A549 (cell line): ENCODE data around the gene TPM2. TPM values are rescaled to one million over a fixed set of nuclear protein-coding genes. Genes with fewer than 3 reads are reported as not detected.

Source experiments
- ATAC-seq, 2 experiments: fragments of 200-7000 bp in 1 of 2; fragments of >200 bp in 1 of 2; cut with Nextera tagmentation in 1 of 2; cut with Tn5 transposase in 1 of 2; 3 replicates each; pipeline versions ENCODE4 v1.8.0 to v1.9.1; 2018 to 2020; ENCODE audit warnings: mild to moderate bottlenecking in 1 of 2, moderate library complexity in 1 of 2
- CTCF ChIA-PET: fragments of 300-600 bp; sonication (Branson Sonifier 250); formaldehyde crosslinking; extraction: SDS; loops from one replicate; lab custom pipeline; 2021; ENCODE audit warnings: antibody characterized with exemption, inconsistent platforms; lab: Yijun Ruan, JAX
- POLR2A ChIA-PET: fragments of 350-600 bp; formaldehyde crosslinking; extraction: SDS; loops from one replicate; lab custom pipeline; 2021; ENCODE audit warnings: antibody characterized with exemption, inconsistent platforms; lab: Yijun Ruan, JAX
- DNase-seq, 2 experiments: peaks; one replicate each; pipeline versions ENCODE4 v3.0.0 to v3.0.0-alpha.2; 2011 to 2016; ENCODE audit warnings: low read depth in 1 of 2, low spot score in 1 of 2
- FAIRE-seq: peaks from 2 replicates; lab custom pipeline; 2011; peaks lifted over from hg19 to GRCh38; lab: Jason Lieb, UNC
- H3K27ac ChIP-seq, 2 experiments: fragments of >200 bp; sonication (Bioruptor Twin); formaldehyde crosslinking; 3 replicates each; pipeline ENCODE4 v1.5.1; 2016 to 2017
- H3K4me1 ChIP-seq: fragments of >200 bp; sonication (Bioruptor Twin); formaldehyde crosslinking; 3 replicates; pipeline ENCODE4 v1.6.1; 2016
- H3K4me2 ChIP-seq: fragments of >200 bp; sonication (Bioruptor Twin); formaldehyde crosslinking; 3 replicates; pipeline ENCODE4 v1.6.1; 2016
- H3K4me3 ChIP-seq: fragments of >200 bp; sonication (Bioruptor Twin); formaldehyde crosslinking; 3 replicates; pipeline ENCODE4 v1.5.1; 2016
- H3K9me3 ChIP-seq: fragments of >200 bp; sonication (Bioruptor Twin); formaldehyde crosslinking; 3 replicates; pipeline ENCODE4 v1.6.1; 2016
- BCL3 ChIP-seq: fragments of >200 bp; sonication (Bioruptor Twin); formaldehyde crosslinking; IDR thresholded peaks from 3 replicates; pipeline ENCODE4 v1.6.1; 2016
- CHD4 ChIP-seq: fragments of 200-600 bp; sonication (generic); IDR thresholded peaks from 2 replicates; pipeline ENCODE4 v1.6.1; 2016; ENCODE audit warnings: antibody characterized with exemption, mild to moderate bottlenecking, borderline replicate concordance
- E2F6 ChIP-seq: IDR thresholded peaks from 2 replicates; pipeline ENCODE4 v1.6.1; 2012; ENCODE audit warnings: low read depth, borderline replicate concordance
- GATA3 ChIP-seq: IDR thresholded peaks from 2 replicates; pipeline ENCODE4 v1.6.1; 2012; ENCODE audit warnings: borderline replicate concordance
- HEYL ChIP-seq: fragments of 250-450 bp; sonication (Bioruptor Pico); IDR thresholded peaks from 2 replicates; pipeline ENCODE4 v1.8.0; 2021; ENCODE audit warnings: mild to moderate bottlenecking, moderate library complexity
- HOXA7 ChIP-seq: fragments of 250-450 bp; sonication (Bioruptor Pico); IDR thresholded peaks from 2 replicates; pipeline ENCODE4 v1.5.0; 2020; ENCODE audit warnings: mild to moderate bottlenecking, moderate library complexity
- JUN ChIP-seq, 2 experiments: fragments of >200 bp; sonication (Bioruptor Twin); formaldehyde crosslinking; IDR thresholded peaks; 2 replicates in 1 of 2; 3 replicates in 1 of 2; pipeline ENCODE4 v1.6.1; 2016 to 2017
- JUNB ChIP-seq: fragments of >200 bp; sonication (Bioruptor Twin); formaldehyde crosslinking; IDR thresholded peaks from 2 replicates; pipeline ENCODE4 v1.6.1; 2016
- MAX ChIP-seq: IDR thresholded peaks from 2 replicates; pipeline ENCODE4 v1.6.1; 2012
- NPAS2 ChIP-seq: fragments of 250-450 bp; sonication (Bioruptor Pico); IDR thresholded peaks from 2 replicates; pipeline ENCODE4 v1.8.0; 2022; ENCODE audit warnings: mild to moderate bottlenecking, moderate library complexity, borderline replicate concordance
- PBX3 ChIP-seq: IDR thresholded peaks from 2 replicates; pipeline ENCODE4 v1.6.1; 2012
- PHF8 ChIP-seq: fragments of 200-600 bp; sonication (generic); IDR thresholded peaks from 2 replicates; pipeline ENCODE4 v1.6.1; 2016; ENCODE audit warnings: low read depth, mild to moderate bottlenecking, antibody characterized with exemption, moderate library complexity, borderline replicate concordance
- POLR2A ChIP-seq: IDR thresholded peaks from 2 replicates; pipeline ENCODE4 v1.6.1; 2012; ENCODE audit warnings: mild to moderate bottlenecking, low read length
- REST ChIP-seq: fragments of 200-600 bp; sonication (generic); IDR thresholded peaks from 2 replicates; pipeline ENCODE4 v1.6.1; 2016; ENCODE audit warnings: antibody characterized with exemption, mild to moderate bottlenecking, moderate library complexity
- SMC3 ChIP-seq: fragments of >200 bp; sonication (Bioruptor Twin); formaldehyde crosslinking; IDR thresholded peaks from 3 replicates; pipeline ENCODE4 v1.6.1; 2018; ENCODE audit warnings: inconsistent platforms
- TP53 ChIP-seq: fragments of 250-450 bp; sonication (Bioruptor Pico); IDR thresholded peaks from 2 replicates; pipeline ENCODE4 v1.5.0; 2021; ENCODE audit warnings: mild to moderate bottlenecking, moderate library complexity
- USF2 ChIP-seq: fragments of 450-650 bp; IDR thresholded peaks from 2 replicates; pipeline ENCODE4 v1.6.1; 2014; ENCODE audit warnings: antibody characterized with exemption
- ZNF302 ChIP-seq: fragments of 250-450 bp; sonication (Bioruptor Pico); IDR thresholded peaks from 2 replicates; pipeline ENCODE4 v1.9.0; 2021; ENCODE audit warnings: inconsistent platforms, mild to moderate bottlenecking, moderate library complexity
- WGBS: methylation state at CpG from one replicate; pipeline ENCODE4 v1.1.6; 2017; ENCODE audit errors: missing lambda C conversion rate; 5-methylcytosine and 5-hydroxymethylcytosine counted together
- polyA minus RNA-seq: library from RNA; depleted of rRNA, polyadenylated mRNA; stranded (reverse); fragments of >200 nt; gene quantifications from 2 replicates; pipeline ENCODE4 v1.2.3, GENCODE V29; 2011; rRNA and poly(A)+ RNA removed
- polyA plus RNA-seq, 4 experiments: library from polyadenylated mRNA; depleted of rRNA in 3 of 4; stranded (reverse); fragments of >200 nt; fragmentation: RNase III in 1 of 4; extraction: RNeasy Plus Mini Kit Qiagen cat#74134 plus additional on column Dnase treatment in 1 of 4; gene quantifications; 2 replicates in 3 of 4; 3 replicates in 1 of 4; pipeline ENCODE4 v1.2.3, GENCODE V29; 2011 to 2017

The TPM2 gene
- polyA plus RNA-seq (2011; rRNA removed), result 154 and 281 TPM in 2 replicates
- polyA plus RNA-seq (2012; cell fraction: cytosol; rRNA removed), result 347 and 498 TPM in 2 replicates
- polyA plus RNA-seq (2012; cell fraction: nucleus; rRNA removed), result 396 and 449 TPM in 2 replicates
- 956 to 1,105 TPM (median 1,022 TPM) in 3 replicates for polyA plus RNA-seq (2017; fragmentation: RNase III; extraction: RNeasy Plus Mini Kit Qiagen cat#74134 plus additional on column Dnase treatment)
- 51.6 and 54.5 TPM in 2 replicates for polyA minus RNA-seq

GRCh38 chr9:35689542-35690293 is at the start of gene TPM2:
Gene TPM2, minus strand, starts transcription at chr9:35689925. Its CDS starts 108 bp downstream, at chr9:35689817.
- peak within 1 kb of the TSS; percentile 87 for H3K4me3 ChIP-seq
- ATAC-seq (peak; percentile 73 to 86), FAIRE-seq (no peak), DNase-seq (peak; percentile 70 to 88)
- 0% methylated on average over 8 of the region's 61 CpGs for WGBS
- peak within 1 kb of the TSS; percentile 79 for H3K4me2 ChIP-seq
- TF ChIP-seq PBX3, result peak; percentile 67; the same call in 1 of the 2 replicates
- TF ChIP-seq MAX, result peak; percentile 91
- TF ChIP-seq TP53 (CRISPR knock-in tag), result 0 out of 2 replicates have a peak, but pooled peaks have one; percentile 17
- no peak for TF ChIP-seq CHD4
- TF ChIP-seq JUN (IDR thresholded peaks at IDR 0.05), result peak; percentile 33 to 94; a peak in 4 of 5 replicates
- TF ChIP-seq USF2, result no peak
- peak; percentile 30; the same call in 1 of the 3 replicates for TF ChIP-seq SMC3
- no peak for TF ChIP-seq HEYL
- no peak for TF ChIP-seq ZNF302
- TF ChIP-seq POLR2A, result peak; percentile 99
- TF ChIP-seq REST, result no peak
- TF ChIP-seq JUNB, result no peak
- no peak for TF ChIP-seq NPAS2 (CRISPR knock-in tag)
- TF ChIP-seq HOXA7, result no peak
- TF ChIP-seq PHF8, result peak; percentile 66
- peak; percentile 97 for TF ChIP-seq BCL3
- TF ChIP-seq GATA3, result peak; percentile 30; the same call in 1 of the 2 replicates
- peak; percentile 73 for TF ChIP-seq E2F6
- no peaks in the 10 kb centered on the region for H3K9me3 ChIP-seq
- H3K27ac ChIP-seq, result peak within 1 kb of the TSS; percentile 93 to 99
- peaks cover 41% of the 10 kb centered on the region for H3K4me1 ChIP-seq
- ChIA-PET CTCF (interaction anchor here (1.1 to 32.5 kb wide), 6 partner anchors 9 to 45 kb away, joined by 3 to 758 read pairs (median 36); partner anchors contain the start of genes ARHGEF39, CA9, CCDC107 and CREB3), POLR2A (interaction anchor here (0.8 to 4.3 kb wide), 12 partner anchors 9 to 123 kb away, joined by 3 to 24 read pairs (median 11); partner anchors contain the start of genes ARHGEF39, CA9, CCDC107 and CREB3)
